Glomerular endothelial cell (primary cell): Measurements from ENCODE around the gene TENM3. TPM values are rescaled to one million over a fixed set of nuclear protein-coding genes. Genes with fewer than 3 reads are reported as not detected.
"Not testable (repeated sequence)": the region's sequence is repeated elsewhere in the genome, so short reads cannot be mapped to it uniquely, and the experiment has no call there.

Source experiments
- DNase-seq: peaks from one replicate; pipeline ENCODE4 v3.0.0-alpha.2; 2011; ENCODE audit warnings: low read depth, low spot score; ENCODE audit errors: extremely low read depth
- total RNA-seq: library from RNA; depleted of rRNA; stranded (reverse); fragments of >200 nt; gene quantifications from 2 replicates; pipeline ENCODE4 v1.2.3, GENCODE V29; 2015

The TENM3 gene
- total RNA-seq, 1 donor from 2014 or later = 40.3 TPM

DNA sequence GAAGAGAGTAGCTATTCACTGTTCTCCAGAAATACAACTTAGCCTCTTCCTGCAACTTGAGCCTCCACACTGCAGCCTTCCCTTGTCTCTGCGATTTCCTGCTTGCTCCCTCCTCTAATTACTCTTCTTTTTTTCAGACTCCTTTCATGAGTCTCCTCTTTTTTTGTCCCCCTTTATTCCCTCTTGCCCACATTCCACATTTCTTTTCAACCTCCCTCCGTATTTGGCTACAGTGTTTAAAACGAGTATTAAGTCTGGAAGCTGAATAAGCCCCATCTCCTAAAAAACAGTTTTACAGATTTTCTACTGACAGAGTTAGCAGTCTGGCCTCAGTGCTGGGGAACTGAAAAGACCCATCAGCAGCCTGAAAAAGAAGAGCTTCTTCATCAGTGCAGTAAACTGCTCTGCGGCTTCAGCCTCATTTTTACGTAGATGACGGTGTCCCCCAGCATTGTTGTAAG is 141.5 kb downstream of the TENM3 start:
- no peak for DNase-seq

DNA sequence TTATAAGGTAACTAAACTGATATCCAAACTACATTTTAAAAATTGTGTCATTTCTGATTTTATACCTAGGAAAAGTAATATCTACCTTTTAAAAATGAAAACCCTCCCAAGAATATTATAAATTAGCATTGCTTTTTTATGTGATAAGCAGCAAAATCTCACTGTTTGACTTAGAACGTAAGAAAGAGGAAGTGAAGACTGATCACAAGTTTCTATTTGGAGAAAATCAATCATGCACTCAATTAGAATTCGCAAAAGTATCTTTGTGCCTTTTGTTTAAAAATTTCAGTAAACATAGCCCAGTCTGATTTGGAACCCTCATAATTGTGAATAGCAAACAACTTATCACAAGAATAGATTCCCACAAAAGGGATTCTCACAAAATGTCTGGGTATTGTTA is 142.7 kb downstream of the TENM3 start:
- DNase-seq = no peak

- not testable (repeated sequence) for DNase-seq
Measured at GRCh38 chr4:182386576-182386975, 143.4 kb downstream of the TENM3 start.

DNA sequence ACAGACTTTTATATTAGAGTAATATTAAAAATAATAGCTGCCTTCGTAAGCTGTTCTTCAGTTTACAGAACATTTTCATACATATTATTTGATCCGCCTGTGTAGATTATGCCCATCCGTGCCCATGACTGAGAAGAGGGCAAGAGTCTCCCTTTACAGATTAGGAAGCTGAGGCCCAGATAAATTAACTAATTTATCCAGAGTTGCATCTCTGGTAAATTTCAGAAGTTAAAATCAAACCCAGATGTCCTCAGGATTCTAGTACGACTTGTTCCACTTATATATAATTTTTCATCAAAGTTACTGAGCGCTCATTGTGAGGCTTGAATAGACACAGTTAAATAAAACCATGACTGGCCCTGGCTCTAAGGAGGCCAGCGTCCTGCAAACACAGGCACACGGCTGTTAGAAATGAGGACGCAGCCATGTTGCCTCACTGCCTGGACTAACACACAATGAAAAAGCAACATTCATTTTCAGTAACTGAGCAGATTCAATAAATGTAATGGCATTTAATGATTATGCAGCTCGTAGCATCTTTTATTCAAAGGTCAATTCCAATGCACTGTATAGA is 148.0 kb downstream of the TENM3 start:
- no peak for DNase-seq

- DNase-seq = no peak
Measured at GRCh38 chr4:182394181-182394580, 151.0 kb downstream of the TENM3 start.

DNA sequence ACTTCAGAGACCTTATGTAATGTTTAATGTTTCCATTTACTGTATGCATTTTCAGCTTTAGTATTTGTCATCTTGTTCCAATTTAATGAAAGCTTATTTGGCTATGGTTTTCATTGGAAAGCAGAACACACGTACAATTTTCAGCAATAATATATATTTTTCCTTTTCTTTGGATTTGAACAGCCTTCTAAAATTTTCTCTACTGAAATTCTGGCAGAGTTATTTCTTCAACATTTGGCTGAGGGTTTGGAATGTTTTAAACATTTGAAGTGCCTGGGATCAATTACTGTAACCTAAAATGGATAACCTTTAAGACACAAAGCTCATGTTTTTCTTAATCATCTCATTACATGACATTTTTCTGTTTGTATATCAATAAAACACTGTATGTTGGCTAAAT is 156.9 kb downstream of the TENM3 start:
- no peak for DNase-seq

DNA sequence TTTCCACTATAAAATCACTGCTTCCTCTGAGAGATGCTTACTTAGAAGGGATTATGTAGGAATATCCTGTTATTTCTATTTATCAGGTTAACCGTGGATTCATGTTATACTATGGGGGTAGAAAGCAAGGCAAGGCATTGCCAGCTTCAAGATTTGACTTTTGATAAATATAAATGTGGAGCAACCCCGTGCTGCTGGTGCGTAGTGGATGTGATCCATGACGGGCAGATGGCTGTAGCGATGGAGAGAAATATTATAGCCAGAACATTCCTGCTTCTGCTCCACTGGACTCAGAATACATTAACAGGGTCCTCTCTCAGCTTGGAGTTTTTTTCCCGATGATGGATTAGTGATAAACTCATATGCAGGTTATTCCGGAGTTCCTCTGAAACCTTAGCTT is 157.6 kb downstream of the TENM3 start:
- DNase-seq = no peak

GRCh38 chr4:182404376-182404775 is 161.2 kb downstream of the TENM3 start:
- no peak for DNase-seq

DNA sequence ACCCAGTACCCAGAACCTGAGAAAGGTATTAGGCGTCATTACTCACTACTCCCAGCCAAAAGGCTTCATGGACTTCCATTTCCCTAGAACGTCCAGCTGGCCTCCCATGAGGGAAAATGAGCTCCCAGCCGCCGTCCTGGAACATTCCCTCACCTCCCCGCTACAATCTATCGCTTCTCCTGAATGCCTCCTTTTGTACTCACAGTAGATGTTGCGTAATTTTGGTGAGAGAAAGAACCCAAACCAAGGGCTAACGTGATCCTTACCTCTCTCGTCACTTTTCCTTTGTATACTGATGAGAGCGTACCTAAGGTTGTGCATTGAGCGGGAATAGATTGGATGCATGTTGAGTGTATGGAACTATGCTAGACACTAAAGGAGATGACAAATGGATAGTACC is 161.9 kb downstream of the TENM3 start:
- DNase-seq = no peak

DNA sequence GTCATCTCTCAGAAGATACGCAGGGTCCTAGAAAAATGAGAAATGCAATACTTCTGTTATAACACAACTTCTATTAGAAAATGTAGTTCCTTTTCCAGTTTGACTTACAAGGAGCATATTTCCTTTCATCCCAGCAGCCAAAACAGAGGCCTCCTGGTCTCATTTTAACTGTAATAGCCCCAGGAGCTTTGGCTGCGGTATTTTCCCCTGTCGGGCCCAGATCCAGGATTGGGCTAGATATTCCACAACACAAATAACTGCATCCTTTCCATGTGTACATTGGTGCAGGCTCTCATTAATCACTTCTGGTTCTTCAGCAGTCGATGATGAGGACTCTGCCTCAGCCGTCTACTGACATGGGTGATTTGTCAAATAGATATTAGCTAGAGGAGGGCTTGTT is 166.1 kb downstream of the TENM3 start:
- no peak for DNase-seq

GRCh38 chr4:182411391-182411790 is 168.2 kb downstream of the TENM3 start:
- DNase-seq = no peak

DNA sequence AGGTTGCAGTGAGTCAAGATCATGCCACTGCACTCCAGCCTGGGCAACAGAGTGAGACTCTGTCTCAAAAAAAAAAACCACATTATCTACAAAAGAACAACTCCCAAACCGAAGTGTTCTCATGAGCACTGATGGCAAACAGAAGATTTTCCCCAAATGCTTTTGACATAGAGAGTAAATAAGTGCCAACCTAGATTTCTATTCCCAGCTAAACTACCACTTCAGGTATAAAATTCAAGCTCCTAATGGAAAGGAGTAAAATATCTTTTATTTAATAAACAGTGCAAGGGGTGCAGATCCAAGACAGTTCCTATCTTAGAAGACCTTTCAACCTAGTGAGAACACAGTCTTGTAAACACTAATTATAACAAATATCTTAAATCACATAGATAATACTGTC is 170.3 kb downstream of the TENM3 start:
- no peak for DNase-seq

GRCh38 chr4:182415116-182415515 is 171.9 kb downstream of the TENM3 start:
- DNase-seq = no peak

GRCh38 chr4:182416067-182416466 is 172.9 kb downstream of the TENM3 start:
- DNase-seq = no peak

- no peak for DNase-seq
Measured at GRCh38 chr4:182418054-182418734, 175.0 kb downstream of the TENM3 start.

DNA sequence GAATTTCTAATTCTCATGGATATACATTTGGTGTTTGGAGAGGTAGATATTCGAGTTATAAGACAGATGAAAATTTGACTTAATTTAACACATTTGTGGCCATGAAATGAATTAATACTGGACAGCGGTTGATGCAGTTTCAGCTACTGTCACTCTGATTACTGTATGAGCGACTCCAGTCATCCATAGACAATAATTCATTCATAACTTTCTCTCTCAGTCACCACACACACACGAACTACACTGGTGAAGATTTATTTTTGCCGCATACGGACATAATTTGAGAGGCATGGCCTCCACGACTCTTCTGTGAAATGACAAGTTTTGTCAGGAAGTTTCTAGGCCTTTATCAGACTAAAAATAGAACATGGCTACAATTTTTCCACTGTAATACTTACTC is 177.0 kb downstream of the TENM3 start:
- DNase-seq = no peak

GRCh38 chr4:182421753-182422152 is 178.6 kb downstream of the TENM3 start:
- DNase-seq = no peak

GRCh38 chr4:182425302-182425701 is 182.1 kb downstream of the TENM3 start:
- no peak for DNase-seq

DNA sequence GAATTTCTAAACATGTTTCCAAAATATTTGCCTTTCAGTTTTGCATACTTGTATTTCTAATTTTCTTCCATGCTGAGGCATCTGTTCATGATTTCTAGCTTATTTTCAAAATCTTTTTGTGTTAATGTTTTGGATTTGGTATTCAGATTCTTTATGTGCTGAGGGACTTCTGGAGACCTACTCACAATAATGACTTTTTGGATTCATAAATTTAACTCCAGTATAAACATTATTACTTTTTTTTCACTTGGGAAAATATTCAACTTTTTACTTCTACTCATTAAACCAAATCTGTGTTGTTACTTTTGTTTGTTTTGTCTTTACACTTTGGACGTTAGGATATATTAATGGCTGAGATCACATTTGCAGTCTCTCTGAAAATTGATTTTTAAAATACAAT is 183.7 kb downstream of the TENM3 start:
- no peak for DNase-seq

DNA sequence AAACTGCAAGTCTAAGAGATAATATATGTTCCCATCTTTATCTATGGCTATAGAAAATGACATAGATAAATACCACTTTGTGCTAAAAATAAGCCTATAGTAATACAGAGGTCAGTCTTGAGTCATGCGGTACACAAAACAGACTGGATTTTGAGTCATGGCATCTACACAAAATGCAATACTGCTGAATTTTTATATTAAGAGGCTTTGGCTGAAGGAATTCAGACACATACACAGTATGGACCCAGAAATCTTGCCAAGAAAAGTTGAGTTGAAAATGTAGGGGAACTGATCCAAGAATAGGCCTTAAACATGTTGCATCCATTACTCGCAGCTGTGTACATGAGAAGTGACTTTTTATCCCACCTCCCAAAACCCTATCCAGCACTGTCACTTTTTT is 184.4 kb downstream of the TENM3 start:
- no peak for DNase-seq

GRCh38 chr4:182429896-182430295 is 186.7 kb downstream of the TENM3 start:
- DNase-seq = no peak

DNA sequence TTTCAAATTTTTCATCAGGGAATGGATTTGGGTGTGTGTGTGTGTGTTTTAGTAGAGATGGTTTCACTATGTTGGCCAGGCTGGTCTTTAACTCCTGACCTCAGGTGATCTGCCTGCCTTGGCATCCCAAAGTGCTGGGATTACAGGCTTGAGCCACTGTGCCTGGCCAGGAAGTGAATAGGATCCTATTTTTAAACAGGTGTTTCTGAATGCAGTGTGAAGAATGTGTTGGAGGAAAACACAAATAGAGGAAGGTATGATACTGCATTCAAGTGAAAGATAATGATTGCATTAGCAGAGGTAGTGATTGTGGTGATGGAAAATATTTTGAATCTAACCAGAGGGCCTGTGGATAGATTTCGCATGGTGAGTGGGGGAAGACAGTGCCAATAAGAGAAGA is 189.6 kb downstream of the TENM3 start:
- no peak for DNase-seq

GRCh38 chr4:182434720-182435119 is 191.5 kb downstream of the TENM3 start:
- DNase-seq = no peak
